T47D (cell line): ENCODE results near the gene CDKL1.

Source experiments
- DNase-seq, 2 experiments: peaks; one replicate each; pipeline versions ENCODE4 v3.0.0 to v3.0.0-alpha.2; 2011 to 2012; ENCODE audit warnings: low read depth in 1 of 2, low spot score in 1 of 2
- JUND ChIP-seq: IDR thresholded peaks from 2 replicates; pipeline ENCODE4 v1.6.1; 2012; ENCODE audit warnings: low read depth
- in situ Hi-C: cut with HindIII; loops from 2 replicates; pipeline ENCODE4 v1.10.0; 2016; ENCODE audit warnings: low sequenced_read_pairs, low pct_unique_long_range_greater_than_20kb

The CDKL1 gene

DNA sequence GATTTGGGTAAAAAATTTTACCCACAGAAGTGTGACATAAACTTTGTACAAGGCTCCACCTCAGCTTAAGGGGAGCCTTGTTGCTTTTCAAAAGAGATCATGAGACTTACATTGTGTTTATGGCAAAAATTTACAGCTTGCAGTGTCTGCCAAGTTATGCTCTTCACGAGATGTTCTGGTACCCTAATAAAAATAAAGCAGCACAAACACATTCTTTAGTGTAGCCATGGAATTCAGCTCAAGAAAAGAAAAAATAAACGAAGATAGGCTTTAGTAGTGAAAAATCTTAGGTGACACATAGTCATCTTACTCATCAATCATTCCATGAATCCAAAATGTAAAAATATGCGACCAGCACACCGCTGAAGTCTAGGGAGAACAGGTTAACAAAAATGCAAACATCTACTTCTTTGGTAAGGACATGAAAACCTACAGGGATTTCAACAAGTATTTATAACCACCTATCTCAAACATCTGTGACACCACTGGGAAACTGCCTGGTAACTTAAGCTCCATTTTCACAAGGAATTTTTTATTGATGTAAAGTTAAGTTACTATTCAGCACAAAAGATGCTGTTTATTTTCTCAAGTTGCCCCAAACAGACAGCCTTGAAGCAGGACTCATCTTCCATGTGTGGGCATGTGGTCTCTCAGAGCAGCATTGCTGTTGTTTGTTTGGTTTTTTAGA, 51.7 kb downstream of the CDKL1 start:
- DNase-seq, result no peak
- no peak for TF ChIP-seq JUND
- in situ Hi-C loops, result no loop called here

DNA sequence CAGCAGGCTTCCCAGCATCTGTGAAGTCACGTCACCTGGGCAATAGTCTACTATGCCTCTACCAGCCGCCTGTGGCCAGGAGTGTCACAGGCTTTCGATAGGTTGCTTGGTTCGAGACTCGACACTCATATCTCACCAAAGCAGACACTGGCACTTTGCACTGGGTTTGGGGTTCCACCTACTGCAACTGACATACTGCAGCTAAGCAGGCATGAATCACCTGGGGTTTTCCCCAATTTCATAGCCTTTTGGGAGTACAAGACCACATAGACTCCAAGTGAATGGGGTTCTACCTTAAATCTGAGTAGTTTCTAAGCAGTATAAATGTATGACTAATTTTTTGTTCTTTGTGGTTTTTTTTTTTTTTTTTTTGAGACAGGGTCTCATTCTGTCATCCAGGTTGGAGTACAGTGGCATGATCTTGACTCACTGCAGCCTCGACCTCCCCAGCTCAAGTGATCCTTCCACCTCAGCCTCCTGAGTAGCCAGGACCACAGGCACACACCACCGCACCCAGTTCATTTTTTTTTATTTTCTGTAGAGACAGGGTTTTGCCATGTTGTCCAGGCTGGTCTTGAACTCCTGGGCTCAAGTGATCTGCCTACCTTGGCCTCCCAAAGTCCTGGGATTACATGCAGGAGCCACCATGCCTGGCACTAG, 52.4 kb downstream of the CDKL1 start:
- in situ Hi-C loops, result no loop called here
- DNase-seq, result no peak
- TF ChIP-seq JUND, result no peak

DNA sequence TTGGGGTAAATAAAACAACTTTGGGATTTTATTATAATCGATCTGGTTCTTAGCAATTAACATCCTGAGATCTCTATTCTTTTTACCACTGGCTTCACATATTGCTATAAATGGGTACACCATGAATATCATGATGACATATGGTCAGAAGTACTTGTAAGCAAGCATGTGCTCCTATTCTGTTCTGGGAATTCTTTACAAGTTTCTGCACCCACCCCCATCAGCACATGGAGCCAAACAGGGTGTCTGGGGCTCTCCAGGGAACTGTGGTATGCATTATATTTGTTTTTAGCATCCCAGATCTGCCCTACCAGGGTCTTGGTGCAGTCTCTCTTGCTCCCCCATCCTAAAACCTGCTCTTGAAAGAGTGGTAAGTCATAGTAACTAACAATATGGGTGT, 53.2 kb downstream of the CDKL1 start:
- no peak for DNase-seq
- TF ChIP-seq JUND, result no peak
- in situ Hi-C loops, result no loop called here

DNA sequence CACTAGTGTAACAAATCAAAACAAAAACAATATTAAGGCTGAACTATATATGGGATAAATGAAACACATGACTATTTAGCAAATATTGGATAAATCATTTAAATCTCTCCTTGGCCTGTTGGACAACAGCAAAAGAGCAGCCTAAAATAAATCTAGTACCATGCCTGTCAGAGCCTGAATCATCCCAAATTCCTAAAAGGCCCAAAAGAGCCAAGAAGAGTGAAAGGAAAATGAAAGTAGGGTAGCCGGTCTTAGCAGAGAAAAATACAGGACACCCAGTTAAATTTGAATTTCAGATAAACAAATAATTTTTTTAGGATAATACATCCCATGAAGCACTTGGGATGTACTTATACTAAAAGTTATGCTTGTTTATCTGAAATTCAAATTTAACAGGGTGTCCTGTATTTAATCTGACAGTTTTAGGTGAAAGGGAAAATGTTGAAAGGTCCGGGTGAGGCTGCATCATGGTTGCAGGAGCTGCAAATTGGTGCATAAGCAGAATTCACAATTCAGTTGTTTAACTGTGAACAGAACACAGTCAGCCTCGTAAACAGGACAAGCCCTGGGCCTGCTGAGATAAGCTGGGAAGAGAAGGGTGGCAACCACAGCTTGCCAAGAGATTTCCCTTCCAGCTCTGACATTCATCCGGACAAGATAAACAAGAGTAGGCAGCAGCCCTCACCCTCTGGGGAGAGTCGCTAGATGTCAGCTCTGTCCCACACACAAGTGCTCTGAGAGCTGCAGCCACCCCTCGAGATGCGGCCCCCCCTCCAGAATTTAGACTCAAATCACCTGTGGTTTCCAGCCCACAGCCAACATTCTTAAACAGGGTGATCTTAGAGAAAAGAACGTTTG, 54.2 kb downstream of the CDKL1 start:
- no peak for TF ChIP-seq JUND
- DNase-seq, result peak; percentile 29 to 72
- in situ Hi-C loops, result no loop called here

DNA sequence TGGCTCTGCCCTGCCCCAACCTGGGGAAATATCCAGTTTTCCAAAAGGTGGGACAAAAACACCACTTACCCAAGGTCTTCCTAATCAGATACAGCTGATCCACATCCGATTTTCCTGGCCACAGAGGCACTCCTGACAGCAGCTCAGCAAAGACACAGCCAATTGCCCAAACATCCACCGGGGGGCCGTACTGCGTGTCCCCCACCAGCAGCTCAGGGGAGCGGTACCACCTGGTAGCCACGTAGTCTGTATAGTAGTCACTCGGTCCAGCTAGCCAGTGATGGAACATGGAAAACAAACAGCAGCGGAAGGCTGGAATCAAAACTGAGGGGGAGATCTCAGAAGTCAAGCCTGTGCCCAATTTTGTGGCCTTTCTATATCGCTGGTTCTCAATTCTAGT, 55.7 kb downstream of the CDKL1 start:
- TF ChIP-seq JUND, result no peak
- no peak for DNase-seq
- in situ Hi-C loops, result no loop called here

DNA sequence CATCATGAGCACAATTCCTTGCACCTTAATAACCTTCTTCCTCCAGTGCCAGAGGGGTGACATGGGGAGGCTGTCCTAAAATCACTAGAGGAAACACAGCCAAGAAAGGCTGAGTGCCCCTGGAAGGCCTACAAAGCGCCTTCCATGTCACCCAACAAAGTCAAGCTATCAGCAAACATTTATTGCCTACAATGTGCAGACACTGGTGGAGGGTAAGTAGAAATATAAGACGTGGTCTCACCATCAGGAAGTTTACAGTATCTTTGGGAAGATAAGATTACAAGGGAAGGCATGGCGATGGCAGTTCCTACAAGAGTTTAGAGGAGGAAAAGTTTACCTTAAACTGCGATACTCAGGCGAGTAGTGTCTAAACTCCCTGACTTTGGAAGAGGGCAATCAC, 56.6 kb downstream of the CDKL1 start:
- DNase-seq, result no peak
- in situ Hi-C loops, result no loop called here
- no peak for TF ChIP-seq JUND

DNA sequence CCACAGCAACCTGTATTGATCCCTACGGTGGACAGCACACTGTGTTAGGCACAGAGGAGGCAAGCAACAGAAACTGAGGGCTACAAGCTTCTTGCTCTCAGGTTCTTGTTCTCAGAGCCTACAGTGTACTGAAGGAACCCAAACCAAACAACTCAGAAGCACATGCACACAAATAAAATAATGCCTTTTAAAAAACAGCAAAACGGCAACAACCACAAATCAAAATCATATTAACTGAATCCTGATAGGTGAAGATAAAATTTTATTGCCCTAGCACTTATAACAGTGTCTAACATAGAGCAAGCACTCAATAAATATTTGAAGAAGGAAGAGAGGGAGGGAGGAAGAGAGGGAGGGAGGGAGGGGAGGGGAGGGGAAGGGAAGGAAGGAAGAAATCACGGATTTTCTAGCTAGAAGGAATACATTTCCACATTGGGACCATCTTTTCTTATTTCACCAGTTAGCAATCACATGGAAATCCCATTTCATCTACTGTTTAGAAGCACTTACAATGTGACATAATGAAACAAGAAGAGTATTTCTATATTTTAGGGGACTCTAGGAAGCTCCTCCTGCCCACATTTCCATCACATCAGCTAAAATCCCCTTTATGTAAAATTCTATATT, 57.4 kb downstream of the CDKL1 start:
- no peak for DNase-seq
- in situ Hi-C loops, result no loop called here
- TF ChIP-seq JUND, result no peak

DNA sequence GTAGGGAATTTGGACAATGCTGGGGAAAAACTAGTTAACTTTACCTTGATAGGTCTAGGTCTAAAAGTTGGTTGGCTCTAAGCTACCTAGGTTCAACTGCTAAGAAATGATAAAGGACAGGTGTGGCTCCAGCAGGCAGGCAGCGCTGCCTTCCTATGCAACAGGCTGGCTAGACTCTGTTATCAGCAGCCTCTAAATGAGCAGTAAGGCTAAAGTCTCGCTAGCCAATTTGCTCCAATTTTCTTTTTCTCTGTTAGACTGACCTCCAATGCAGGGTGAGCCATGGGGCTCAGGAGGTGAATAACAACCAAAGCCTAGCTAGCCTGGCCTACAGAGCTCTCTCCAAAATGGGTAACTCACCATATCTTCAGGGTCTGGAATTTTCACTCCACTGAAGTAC, 58.1 kb downstream of the CDKL1 start:
- DNase-seq, result no peak
- in situ Hi-C loops, result no loop called here
- no peak for TF ChIP-seq JUND

DNA sequence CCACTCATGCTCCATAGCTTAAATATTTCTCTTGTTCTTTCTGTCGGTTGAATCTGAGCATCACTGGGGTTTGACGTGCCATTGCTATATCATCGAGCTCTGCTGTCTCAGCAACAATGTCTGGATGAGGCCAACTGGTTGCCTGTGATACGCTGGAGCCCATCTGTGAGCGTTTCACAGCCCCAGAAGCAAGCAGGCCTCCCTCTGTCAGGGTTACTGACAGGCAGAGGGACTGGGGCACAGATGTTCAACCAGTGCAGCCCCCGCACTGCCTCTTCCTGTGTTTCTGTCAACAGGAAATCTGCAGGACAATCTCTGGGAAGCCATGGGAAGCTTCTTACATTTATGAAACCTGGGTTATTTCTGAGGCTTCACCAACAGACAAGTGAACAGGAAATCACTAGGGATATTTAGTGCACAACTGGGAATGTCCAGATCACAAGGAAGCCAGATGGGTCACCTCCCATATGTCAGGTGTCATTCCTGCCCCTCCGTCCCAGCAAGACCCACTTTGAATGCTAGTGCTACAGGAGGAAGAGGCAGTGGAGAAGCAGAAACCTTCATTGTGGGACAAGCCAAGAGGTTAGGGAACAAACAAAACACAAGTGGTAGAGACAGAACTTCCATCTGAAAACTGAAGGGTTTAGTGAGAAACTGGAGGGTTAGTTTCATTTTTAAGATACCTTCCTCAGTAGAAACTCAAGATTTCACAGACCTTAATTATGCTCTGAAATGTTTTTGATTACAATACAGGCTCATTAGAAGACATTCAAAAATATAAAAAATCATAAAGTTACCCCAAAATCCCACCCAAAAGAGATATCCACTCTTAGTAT, 60.5 kb downstream of the CDKL1 start:
- no peak for DNase-seq
- in situ Hi-C loops, result no loop called here
- no peak for TF ChIP-seq JUND

DNA sequence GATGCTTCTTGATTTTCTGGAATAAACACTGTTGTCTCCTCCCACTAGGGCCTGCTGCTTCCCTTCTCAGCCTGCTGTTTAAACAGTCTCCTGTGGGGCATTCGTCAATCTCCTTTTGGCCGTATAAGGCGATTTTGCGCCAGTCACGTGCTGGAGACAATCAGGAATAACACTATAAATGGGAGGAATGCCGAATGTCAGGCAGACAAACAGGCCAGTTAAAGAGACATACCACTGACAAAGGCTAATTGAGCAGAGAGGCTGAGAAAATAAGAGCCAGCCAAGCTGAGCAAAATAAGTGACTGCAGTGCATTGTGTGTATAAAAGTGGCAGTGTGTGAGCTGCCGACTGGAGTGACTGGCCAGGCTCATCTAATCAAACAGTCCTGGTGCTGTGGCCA, 61.3 kb downstream of the CDKL1 start:
- DNase-seq, result peak in 1 of 2 experiments; percentile 36
- no peak for TF ChIP-seq JUND
- in situ Hi-C loops, result no loop called here

DNA sequence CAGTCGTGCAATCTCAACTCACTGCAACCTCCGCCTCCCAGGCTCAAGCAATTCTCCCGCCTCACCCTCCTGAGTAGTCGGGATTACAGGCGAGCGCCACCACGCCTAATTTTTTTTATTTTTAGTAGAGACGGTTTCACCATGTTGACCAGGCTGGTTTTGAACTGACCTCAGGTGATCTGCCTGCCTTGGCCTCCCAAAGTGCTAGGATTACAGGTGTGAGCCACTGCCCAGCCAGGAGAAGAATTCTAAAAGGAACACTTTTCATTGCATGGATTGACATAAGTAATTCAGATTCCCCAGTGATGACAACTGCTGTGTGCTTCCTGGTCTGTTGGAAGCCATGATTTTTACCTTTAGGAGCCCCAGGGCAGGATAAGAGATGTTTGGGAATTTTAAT, 62.5 kb downstream of the CDKL1 start:
- in situ Hi-C loops, result no loop called here
- no peak for DNase-seq
- no peak for TF ChIP-seq JUND

DNA sequence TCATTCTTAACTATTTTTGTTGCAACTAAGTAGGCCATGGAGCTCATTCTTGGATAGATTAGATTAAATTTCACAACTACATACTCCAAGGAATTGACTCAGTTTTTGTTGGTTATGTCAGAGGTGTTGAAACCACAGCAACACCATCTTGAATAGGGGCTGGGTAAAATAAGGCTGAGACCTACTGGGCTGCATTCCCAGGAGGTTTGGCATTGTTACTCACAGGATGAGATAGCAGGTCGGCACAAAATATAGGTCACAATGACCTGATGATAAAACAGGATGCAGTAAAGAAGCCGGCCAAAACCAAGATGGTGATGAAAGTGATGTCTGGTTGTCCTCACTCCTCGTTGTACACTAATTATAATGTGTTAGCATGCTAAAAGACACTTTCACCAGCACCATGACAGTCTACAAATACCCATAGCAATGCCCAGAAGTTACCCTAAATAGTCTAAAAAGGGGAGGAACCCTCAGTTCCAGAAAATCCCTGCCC, 63.6 kb downstream of the CDKL1 start:
- TF ChIP-seq JUND, result no peak
- DNase-seq, result peak in 1 of 2 experiments; percentile 39
- in situ Hi-C loops, result no loop called here
